Body of pancreas (tissue), 4 donors: Measurements from ENCODE around the gene LMBRD1. TPM values are rescaled to one million over a fixed set of nuclear protein-coding genes. Genes with fewer than 3 reads are reported as not detected.

Source experiments
- ATAC-seq: fragments of 150-250 bp; one replicate; pipeline ENCODE4 v1.9.1; 2016
- DNase-seq, 4 donors: peaks; one replicate each; pipeline ENCODE4 v3.0.0-alpha.2; 2019
- H3K27ac ChIP-seq, 4 donors: fragments of 200-600 bp; sonication (generic); 1 replicate in 3 of 4; 2 replicates in 1 of 4; pipeline versions ENCODE4 v1.5.1 to v1.6.1; 2016 to 2019; ENCODE audit warnings: mild to moderate bottlenecking in 1 of 4, mixed read lengths in 1 of 4, moderate library complexity in 1 of 4
- H3K27me3 ChIP-seq, 2 donors: fragments of 200-600 bp; sonication (generic); one replicate each; pipeline ENCODE4 v1.6.0; 2016; ENCODE audit warnings: mild to moderate bottlenecking in 1 of 2
- H3K36me3 ChIP-seq, 2 donors: fragments of 200-600 bp; sonication (generic); replicated peaks in 1 of 2; 2 replicates each; pipeline ENCODE4 v1.5.1; 2016; ENCODE audit warnings: low read depth in 2 of 2; ENCODE audit not compliant: insufficient read depth in 1 of 2
- H3K4me1 ChIP-seq: fragments of 200-600 bp; sonication (generic); one replicate; pipeline ENCODE4 v1.6.0; 2016
- H3K4me3 ChIP-seq, 2 donors: fragments of 200-600 bp; sonication (generic); 1 replicate in 1 of 2; 2 replicates in 1 of 2; pipeline ENCODE4 v1.5.1; 2016 to 2019
- H3K9me3 ChIP-seq, 3 donors: fragments of 200-600 bp; sonication (generic); 1 replicate in 2 of 3; 2 replicates in 1 of 3; pipeline ENCODE4 v1.5.1; 2016
- CTCF ChIP-seq, 7 experiments: fragments of 450-650 bp in 4 of 7; fragments of 200-600 bp in 3 of 7; sonication (generic) in 3 of 7; IDR thresholded peaks; one replicate each; pipeline ENCODE4 v1.5.1; 2016 to 2019; ENCODE audit warnings: antibody characterized with exemption in 7 of 7
- POLR2A ChIP-seq, 3 donors: fragments of 450-650 bp; IDR thresholded peaks; one replicate each; pipeline ENCODE4 v1.6.1; 2016; ENCODE audit warnings: antibody characterized with exemption in 3 of 3, mild to moderate bottlenecking in 2 of 3
- WGBS, 2 donors: methylation state at CpG; one replicate each; pipeline ENCODE4 v1.1.5; 2017; 5-methylcytosine and 5-hydroxymethylcytosine counted together
- intact Hi-C: fragments of 100-400 bp; cut with DNase I; formaldehyde crosslinking; loops from one replicate; pipeline ENCODE4 v1.15.1; 2023
- total RNA-seq, 2 donors: library from RNA; depleted of rRNA; stranded (reverse); fragments of >200 nt; gene quantifications; one replicate each; pipeline ENCODE4 v1.1.0, GENCODE V29; 2016

LMBRD1 gene
- 10 to 100 TPM; 33.9 to 55.3 TPM for total RNA-seq

DNA sequence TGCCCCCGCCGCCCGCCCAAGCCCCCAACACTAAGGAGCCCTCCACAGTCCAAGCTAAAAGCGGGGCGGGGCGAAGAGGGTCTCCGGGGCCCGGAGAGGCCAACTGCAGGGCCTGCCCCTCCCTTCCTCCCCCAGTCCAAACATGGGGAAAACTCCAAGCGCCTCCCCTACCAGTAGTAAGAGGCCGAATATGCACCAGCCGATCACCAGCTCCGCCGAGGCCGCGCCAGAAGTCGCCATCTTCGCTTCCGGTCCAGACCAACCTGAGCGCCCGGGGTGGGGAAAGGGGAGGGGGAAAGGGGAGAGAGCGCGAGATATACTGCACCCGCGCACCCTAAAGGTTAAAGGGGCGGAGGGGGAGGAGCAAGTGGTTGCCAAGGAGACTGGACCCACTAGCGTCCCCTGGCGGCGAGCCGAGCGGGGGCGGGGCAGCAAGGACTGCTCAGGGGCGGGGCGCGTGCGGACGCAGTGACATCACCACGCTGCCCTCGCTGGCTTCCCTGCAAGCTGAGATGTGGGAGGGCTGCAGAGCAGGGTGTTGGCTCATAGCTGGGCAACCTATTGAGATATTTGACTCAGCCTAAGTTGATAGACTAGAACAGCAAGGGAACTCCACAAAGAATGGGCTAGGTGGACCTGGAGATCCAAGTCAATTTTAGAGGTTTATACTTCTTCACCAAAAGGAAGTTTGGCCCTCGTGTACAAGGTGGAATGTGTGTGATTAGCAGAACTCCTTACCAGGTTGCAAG lies at the start of gene LMBRD1:
Gene LMBRD1, minus strand, starts transcription at position 369 of the 749 bp plus-strand sequence. Its CDS starts 129 bp downstream, at position 240.
- ATAC-seq = peak; percentile 93
- WGBS, 2 donors = 1 to 3% methylated on average over 29 to 38 of the region's 39 CpGs
- peak within 1 kb of the TSS; percentile 40 to 52 for H3K4me3 ChIP-seq

DNA sequence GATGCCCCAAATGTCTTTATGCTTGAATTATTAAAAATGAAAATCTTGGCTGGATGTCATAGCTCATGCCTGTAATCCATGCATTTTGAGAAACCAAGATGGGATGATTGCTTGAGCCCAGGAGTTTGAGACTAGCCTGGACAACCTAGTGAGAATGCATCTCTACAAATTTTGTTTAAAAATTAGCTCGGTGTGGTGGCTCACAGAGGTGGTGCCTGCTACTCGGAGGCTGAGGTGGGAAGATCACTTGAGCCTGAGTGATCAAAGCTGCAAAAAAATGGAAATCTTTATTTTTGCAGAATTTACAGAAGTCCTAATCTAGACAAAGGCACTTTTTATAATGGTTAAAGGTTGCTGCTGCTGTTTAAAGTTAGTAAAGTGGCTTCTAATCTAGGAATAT lies 49.5 kb upstream of the LMBRD1 start:
- no peaks in the 10 kb centered on the region for H3K9me3 ChIP-seq
- no peak overlapping the region for H3K4me3 ChIP-seq
- no peaks in the 10 kb centered on the region for H3K27me3 ChIP-seq
- peaks cover 6% of the 10 kb centered on the region for H3K4me1 ChIP-seq
- intact Hi-C loops = no loop called here
- TF ChIP-seq POLR2A (IDR thresholded peaks at IDR 0.05) = no peak
- no peak for TF ChIP-seq CTCF (IDR thresholded peaks at IDR 0.05)
- 82 to 87% methylated on average over 2 of the region's 2 CpGs for WGBS, 2 donors
- ATAC-seq (no peak), DNase-seq (no peak)
- no peak overlapping the region for H3K27ac ChIP-seq
- no peaks in the 10 kb centered on the region for H3K36me3 ChIP-seq

More for the DNA sequence above, at the start of gene LMBRD1:
- peak; percentile 99 to 100 (median 99) for DNase-seq
- no peaks in the 10 kb centered on the region for H3K9me3 ChIP-seq
- intact Hi-C loops = no loop called here
- no peaks in the 10 kb centered on the region for H3K36me3 ChIP-seq
- TF ChIP-seq POLR2A (IDR thresholded peaks at IDR 0.05) (peak in 2 of 3 donors; percentile 40 to 55), CTCF (IDR thresholded peaks at IDR 0.05) (peak; percentile 70 to 89 (median 86))
- H3K27me3 ChIP-seq = no peaks in the 10 kb centered on the region
- H3K27ac ChIP-seq = peak within 1 kb of the TSS; percentile 95 to 98 (median 97)
- H3K4me1 ChIP-seq = peaks cover 31% of the 10 kb centered on the region

GRCh38 chr6:69843189-69843588 lies 46.4 kb upstream of the LMBRD1 start:
- no peak overlapping the region for H3K27ac ChIP-seq
- TF ChIP-seq CTCF (IDR thresholded peaks at IDR 0.05) = no peak
- TF ChIP-seq POLR2A (IDR thresholded peaks at IDR 0.05) = no peak
- H3K36me3 ChIP-seq = no peaks in the 10 kb centered on the region
- ATAC-seq = no peak
- peaks cover 6% of the 10 kb centered on the region for H3K4me1 ChIP-seq
- DNase-seq = no peak
- H3K4me3 ChIP-seq = no peak overlapping the region
- intact Hi-C loops = no loop called here
- 88 to 93% methylated on average over 1 of the region's 1 CpG for WGBS, 2 donors
- no peaks in the 10 kb centered on the region for H3K9me3 ChIP-seq
- no peaks in the 10 kb centered on the region for H3K27me3 ChIP-seq

- DNase-seq = no peak
Measured at GRCh38 chr6:69841862-69842261, 45.1 kb upstream of the LMBRD1 start.

More at GRCh38 chr6:69841862-69842261, 45.1 kb upstream of the LMBRD1 start:
- Histone ChIP-seq H3K27ac (no peak overlapping the region), H3K4me3 (no peak overlapping the region), H3K27me3 (no peaks in the 10 kb centered on the region), H3K9me3 (no peaks in the 10 kb centered on the region), H3K4me1 (peaks cover 6% of the 10 kb centered on the region), H3K36me3 (no peaks in the 10 kb centered on the region)
- ATAC-seq = no peak
- intact Hi-C loops = no loop called here
- 90 to 91% methylated on average over 1 of the region's 1 CpG for WGBS, 2 donors
- no peak for TF ChIP-seq CTCF (IDR thresholded peaks at IDR 0.05)
- no peak for TF ChIP-seq POLR2A (IDR thresholded peaks at IDR 0.05)
